Neuronal stem cell (in vitro differentiated cells): ENCODE data around the gene SPIRE2.
A peak's percentile ranks its signal among the peaks of the same experiment; 100 is the strongest.

ENCODE experiments used
- DNase-seq: peaks from one replicate; pipeline ENCODE4 v3.0.0-alpha.2; 2013; ENCODE audit warnings: low spot score
- H2AFZ ChIP-seq: one replicate; pipeline ENCODE4 v1.6.1; 2013; ENCODE audit warnings: mild to moderate bottlenecking, low read length, inconsistent platforms
- H2AK5ac ChIP-seq: 2 replicates; pipeline ENCODE4 v1.6.1; 2013; ENCODE audit warnings: low read depth, mild to moderate bottlenecking, inconsistent platforms, low read length, moderate library complexity, mixed read lengths
- H2BK120ac ChIP-seq: 2 replicates; pipeline ENCODE4 v1.6.1; 2013; ENCODE audit warnings: low read depth, mild to moderate bottlenecking, inconsistent platforms, low read length, moderate library complexity, mixed read lengths
- H2BK12ac ChIP-seq: one replicate; pipeline ENCODE4 v1.6.1; 2013; ENCODE audit warnings: low read length, inconsistent platforms
- H2BK15ac ChIP-seq: 2 replicates; pipeline ENCODE4 v1.6.1; 2013; ENCODE audit warnings: mild to moderate bottlenecking, low read length, inconsistent platforms, mixed read lengths
- H2BK5ac ChIP-seq: one replicate; pipeline ENCODE4 v1.6.1; 2013; ENCODE audit warnings: inconsistent platforms, mild to moderate bottlenecking, low read length, moderate library complexity
- H3K14ac ChIP-seq: one replicate; pipeline ENCODE4 v1.6.1; 2013; ENCODE audit warnings: low read length, inconsistent platforms
- H3K18ac ChIP-seq: 2 replicates; pipeline ENCODE4 v1.6.1; 2013; ENCODE audit warnings: low read length, inconsistent platforms
- H3K23ac ChIP-seq: 2 replicates; pipeline ENCODE4 v1.6.1; 2013; ENCODE audit warnings: low read depth, mild to moderate bottlenecking, mixed read lengths, low read length, inconsistent platforms; ENCODE audit not compliant: poor library complexity
- H3K27ac ChIP-seq: replicated peaks from 3 replicates; pipeline ENCODE4 v1.5.1; 2013; ENCODE audit warnings: low read length, inconsistent platforms
- H3K27me3 ChIP-seq, 3 experiments: 2 replicates each; pipeline ENCODE4 v1.6.1; 2013; ENCODE audit warnings: low read length in 3 of 3, mild to moderate bottlenecking in 2 of 3, inconsistent platforms in 1 of 3, low read depth in 1 of 3, mixed read lengths in 1 of 3, moderate library complexity in 1 of 3; ENCODE audit not compliant: control insufficient read depth in 3 of 3, insufficient read depth in 3 of 3
- H3K36me3 ChIP-seq, 2 donors: replicated peaks in 1 of 2; 2 replicates each; pipeline ENCODE4 v1.6.1; 2013; ENCODE audit warnings: low read length in 2 of 2; ENCODE audit not compliant: control insufficient read depth in 2 of 2, insufficient read depth in 2 of 2
- H3K4ac ChIP-seq: 2 replicates; pipeline ENCODE4 v1.6.1; 2013; ENCODE audit warnings: inconsistent platforms, mild to moderate bottlenecking, low read length, moderate library complexity
- H3K4me1 ChIP-seq, 2 donors: 1 replicate in 1 of 2; 2 replicates in 1 of 2; pipeline ENCODE4 v1.6.1; 2013; ENCODE audit warnings: low read length in 2 of 2, low read depth in 1 of 2; ENCODE audit not compliant: control insufficient read depth in 2 of 2, insufficient read depth in 1 of 2
- H3K4me2 ChIP-seq: one replicate; pipeline ENCODE4 v1.6.1; 2013; ENCODE audit warnings: mild to moderate bottlenecking, low read length, inconsistent platforms; ENCODE audit not compliant: insufficient read depth, poor library complexity, severe bottlenecking
- H3K4me3 ChIP-seq, 2 donors: 2 replicates each; pipeline ENCODE4 v1.5.1; 2013; ENCODE audit warnings: low read length in 2 of 2, mild to moderate bottlenecking in 2 of 2, inconsistent platforms in 1 of 2, moderate library complexity in 1 of 2
- H3K79me1 ChIP-seq: one replicate; pipeline ENCODE4 v1.6.1; 2013; ENCODE audit warnings: low read depth, mild to moderate bottlenecking, inconsistent platforms, low read length, moderate library complexity
- H3K9ac ChIP-seq: one replicate; pipeline ENCODE4 v1.6.1; 2013; ENCODE audit warnings: mild to moderate bottlenecking, low read depth, low read length, inconsistent platforms; ENCODE audit not compliant: poor library complexity
- H3K9me3 ChIP-seq, 2 donors: replicated peaks in 1 of 2; 2 replicates each; pipeline versions ENCODE3 to v1.6.1; 2013; ENCODE audit warnings: low read length in 2 of 2, mild to moderate bottlenecking in 2 of 2, inconsistent platforms in 1 of 2, low read depth in 1 of 2, mixed read lengths in 1 of 2, moderate library complexity in 1 of 2; ENCODE audit not compliant: control insufficient read depth in 2 of 2, insufficient read depth in 1 of 2
- H4K8ac ChIP-seq: one replicate; pipeline ENCODE4 v1.6.1; 2013; ENCODE audit warnings: low read depth, mild to moderate bottlenecking, inconsistent platforms, low read length, moderate library complexity
- H4K91ac ChIP-seq: one replicate; pipeline ENCODE4 v1.6.1; 2013; ENCODE audit warnings: low read length, low read depth, mild to moderate bottlenecking, inconsistent platforms; ENCODE audit not compliant: poor library complexity
- WGBS, 2 donors: extraction: QIAGEN DNeasy Blood & Tissue Kit; methylation state at CpG; one replicate each; pipeline ENCODE4 v1.1.7; 2013; ENCODE audit warnings: missing lambda C conversion rate in 2 of 2, mixed read lengths in 1 of 2; ENCODE audit not compliant: insufficient read length in 2 of 2, insufficient replicate concordance in 1 of 2; ENCODE audit errors: extremely low coverage in 2 of 2; 5-methylcytosine and 5-hydroxymethylcytosine counted together

SPIRE2 gene

GRCh38 chr16:89795676-89796075 lies 32.6 kb upstream of the SPIRE2 start:
- Histone ChIP-seq H2BK12ac (no peak overlapping the region), H2BK120ac (no peak overlapping the region), H3K4me1 (no peaks in the 10 kb centered on the region), H3K18ac (no peak overlapping the region), H3K14ac (no peak overlapping the region), H2AK5ac (no peak overlapping the region), H4K91ac (no peak overlapping the region), H3K4me2 (no peak overlapping the region), H3K27ac (no peak overlapping the region), H3K4me3 (no peak overlapping the region), H4K8ac (no peak overlapping the region), H3K36me3 (peaks cover 33 to 98% of the 10 kb centered on the region in 2 donors), H3K4ac (no peak overlapping the region), H3K9ac (no peak overlapping the region), H2AFZ (no peak overlapping the region), H2BK15ac (no peak overlapping the region), H2BK5ac (no peak overlapping the region), H3K79me1 (no peaks in the 10 kb centered on the region), H3K23ac (no peak overlapping the region), H3K9me3 (no peaks in the 10 kb centered on the region), H3K27me3 (no peaks in the 10 kb centered on the region)
- WGBS, 2 donors, result no CpG with 5 or more reads among the region's 5 CpGs
- DNase-seq, result no peak

- H3K36me3 ChIP-seq, result peaks cover 32 to 97% of the 10 kb centered on the region in 2 donors
- WGBS, 2 donors, result no CpG with 5 or more reads among the region's 18 CpGs
- no peak overlapping the region for H3K14ac ChIP-seq
Observed at GRCh38 chr16:89796104-89796503, 32.2 kb upstream of the SPIRE2 start.

GRCh38 chr16:89798126-89798525 lies 30.1 kb upstream of the SPIRE2 start:
- H3K4me3 ChIP-seq, result peak overlapping the region in 1 of 2 donors; percentile 48
- H3K4me1 ChIP-seq, result no peaks in the 10 kb centered on the region
- no peak overlapping the region for H3K18ac ChIP-seq
- H3K4ac ChIP-seq, result no peak overlapping the region
- no peaks in the 10 kb centered on the region for H3K79me1 ChIP-seq
- no peak overlapping the region for H2BK15ac ChIP-seq
- H3K14ac ChIP-seq, result no peak overlapping the region
- no peak overlapping the region for H3K4me2 ChIP-seq
- no peak overlapping the region for H2AK5ac ChIP-seq
- H3K9me3 ChIP-seq, result no peaks in the 10 kb centered on the region
- H3K36me3 ChIP-seq, result peaks cover 25 to 96% of the 10 kb centered on the region in 2 donors
- H2BK5ac ChIP-seq, result no peak overlapping the region
- no peak overlapping the region for H2BK12ac ChIP-seq
- H3K9ac ChIP-seq, result no peak overlapping the region
- H4K8ac ChIP-seq, result no peak overlapping the region
- H2BK120ac ChIP-seq, result no peak overlapping the region
- no peak overlapping the region for H3K27ac ChIP-seq
- H2AFZ ChIP-seq, result no peak overlapping the region
- DNase-seq, result no peak
- no peaks in the 10 kb centered on the region for H3K27me3 ChIP-seq
- H4K91ac ChIP-seq, result no peak overlapping the region
- WGBS, 2 donors, result no CpG with 5 or more reads among the region's 5 CpGs
- no peak overlapping the region for H3K23ac ChIP-seq

More at GRCh38 chr16:89796104-89796503, 32.2 kb upstream of the SPIRE2 start:
- no peak overlapping the region for H2AK5ac ChIP-seq
- H3K18ac ChIP-seq, result no peak overlapping the region
- H3K23ac ChIP-seq, result peak overlapping the region; percentile 25
- H3K4ac ChIP-seq, result no peak overlapping the region
- H3K4me2 ChIP-seq, result no peak overlapping the region
- H2BK12ac ChIP-seq, result no peak overlapping the region
- no peak overlapping the region for H3K4me3 ChIP-seq
- H3K9ac ChIP-seq, result no peak overlapping the region
- H2BK15ac ChIP-seq, result no peak overlapping the region
- no peak overlapping the region for H2AFZ ChIP-seq
- no peak overlapping the region for H3K27ac ChIP-seq
- no peaks in the 10 kb centered on the region for H3K9me3 ChIP-seq
- H4K8ac ChIP-seq, result no peak overlapping the region
- no peaks in the 10 kb centered on the region for H3K4me1 ChIP-seq
- no peaks in the 10 kb centered on the region for H3K79me1 ChIP-seq
- no peaks in the 10 kb centered on the region for H3K27me3 ChIP-seq
- no peak for DNase-seq
- no peak overlapping the region for H4K91ac ChIP-seq
- no peak overlapping the region for H2BK120ac ChIP-seq
- peak overlapping the region; percentile 19 for H2BK5ac ChIP-seq

- Histone ChIP-seq H3K18ac (no peak overlapping the region), H3K79me1 (no peaks in the 10 kb centered on the region), H3K9me3 (no peaks in the 10 kb centered on the region), H3K27ac (no peak overlapping the region), H3K14ac (no peak overlapping the region), H3K23ac (no peak overlapping the region), H3K9ac (no peak overlapping the region), H3K4ac (no peak overlapping the region), H2BK15ac (no peak overlapping the region), H3K27me3 (no peaks in the 10 kb centered on the region), H3K4me1 (no peaks in the 10 kb centered on the region), H4K91ac (no peak overlapping the region), H2BK120ac (no peak overlapping the region), H2BK12ac (no peak overlapping the region), H3K4me2 (no peak overlapping the region), H2AK5ac (no peak overlapping the region), H2BK5ac (no peak overlapping the region), H3K4me3 (no peak overlapping the region), H3K36me3 (peaks cover 28 to 97% of the 10 kb centered on the region in 2 donors), H2AFZ (no peak overlapping the region), H4K8ac (no peak overlapping the region)
- DNase-seq, result no peak
- no CpG with 5 or more reads among the region's 15 CpGs for WGBS, 2 donors
Observed at GRCh38 chr16:89798832-89799370, 29.4 kb upstream of the SPIRE2 start.
